Hepatic stellate cell (primary cell): Measurements from ENCODE around the gene FAM227A.
"Not testable (repeated sequence)": the region's sequence is repeated elsewhere in the genome, so short reads cannot be mapped to it uniquely, and the experiment has no call there.

Experiments used
- DNase-seq: peaks from one replicate; pipeline ENCODE4 v3.0.0; 2011; ENCODE audit warnings: low spot score

FAM227A gene

DNA sequence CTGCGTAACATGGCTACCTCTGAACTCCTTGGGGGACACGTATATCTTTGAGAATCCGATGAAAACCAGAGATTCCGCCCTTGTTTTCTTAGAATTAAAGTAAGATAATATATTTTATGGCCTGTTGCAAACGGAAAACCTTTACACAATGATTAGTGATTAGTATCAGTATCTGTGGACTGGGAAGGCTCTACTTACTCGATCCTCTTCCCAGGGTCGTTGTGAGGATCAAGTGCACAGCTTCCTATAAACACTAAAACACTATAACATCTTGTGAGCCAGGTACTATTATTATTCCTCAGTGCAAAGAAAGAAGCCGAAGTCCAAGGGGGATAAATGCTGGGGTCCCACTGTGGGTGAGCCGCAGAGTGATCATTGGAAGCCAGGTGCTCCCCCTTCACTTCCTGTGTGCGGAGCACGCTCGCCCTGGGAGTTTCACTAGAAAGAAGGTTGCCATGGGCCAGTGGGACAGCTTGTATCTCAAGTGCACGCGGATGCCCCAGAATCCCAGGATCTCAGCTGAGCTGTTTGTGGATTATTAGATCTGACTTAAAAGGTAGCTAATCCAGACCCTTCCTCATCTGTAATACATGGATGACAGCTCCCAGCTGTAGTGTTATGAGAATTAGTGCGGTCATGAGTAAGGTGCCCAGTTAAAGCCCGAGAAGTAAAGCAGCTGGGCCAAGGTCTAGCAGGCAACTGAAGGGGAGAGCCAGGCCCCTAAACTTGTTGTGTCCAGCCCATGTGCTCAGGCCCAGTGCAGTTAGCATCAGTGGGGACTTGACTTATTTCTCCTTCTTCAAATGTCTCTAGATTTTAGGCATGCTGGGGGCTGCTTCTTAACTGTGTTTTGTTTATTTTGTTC lies 1.1 kb upstream of the FAM227A start:
- DNase-seq, result no peak

DNA sequence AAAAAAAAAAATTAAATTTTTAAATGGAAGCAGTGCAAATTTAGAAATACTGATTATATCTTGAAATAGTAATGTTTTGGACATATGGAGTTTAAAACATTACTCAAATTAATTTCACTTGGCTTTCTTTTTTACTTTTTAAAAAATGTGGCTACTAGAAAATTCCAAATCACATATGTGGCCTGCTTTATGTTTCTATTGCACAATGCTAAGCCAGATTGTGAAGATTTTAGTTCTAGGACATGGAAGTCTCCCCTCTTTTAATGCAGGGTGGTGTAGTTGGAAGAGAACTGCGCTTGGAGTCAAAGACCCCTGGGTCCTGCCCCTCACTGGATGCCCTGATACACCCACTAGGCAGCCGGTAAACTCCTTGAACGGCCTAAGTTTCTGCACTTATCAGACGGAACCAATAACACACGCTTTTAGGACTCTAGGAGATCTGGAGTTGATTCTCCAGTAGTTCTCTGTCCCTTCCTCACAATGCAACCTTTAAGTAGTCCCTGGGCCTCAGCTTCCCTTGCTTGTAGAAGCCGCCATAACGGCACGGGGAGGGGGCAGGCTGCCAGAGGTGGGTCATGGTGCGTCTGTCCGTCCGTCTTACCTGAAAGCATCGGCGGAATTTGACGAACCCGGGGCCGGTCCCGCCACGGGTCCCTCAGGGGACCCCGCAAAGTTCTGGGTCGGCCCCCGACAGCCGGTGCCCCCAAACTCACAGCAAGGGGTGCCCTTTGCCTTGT lies 505 bp downstream of the FAM227A start:
- no peak for DNase-seq

GRCh38 chr22:38653741-38654140 lies 2.5 kb downstream of the FAM227A start:
- no peak for DNase-seq

- no peak for DNase-seq
These were observed 3.3 kb downstream of the FAM227A start for GRCh38 chr22:38652859-38653258.

DNA sequence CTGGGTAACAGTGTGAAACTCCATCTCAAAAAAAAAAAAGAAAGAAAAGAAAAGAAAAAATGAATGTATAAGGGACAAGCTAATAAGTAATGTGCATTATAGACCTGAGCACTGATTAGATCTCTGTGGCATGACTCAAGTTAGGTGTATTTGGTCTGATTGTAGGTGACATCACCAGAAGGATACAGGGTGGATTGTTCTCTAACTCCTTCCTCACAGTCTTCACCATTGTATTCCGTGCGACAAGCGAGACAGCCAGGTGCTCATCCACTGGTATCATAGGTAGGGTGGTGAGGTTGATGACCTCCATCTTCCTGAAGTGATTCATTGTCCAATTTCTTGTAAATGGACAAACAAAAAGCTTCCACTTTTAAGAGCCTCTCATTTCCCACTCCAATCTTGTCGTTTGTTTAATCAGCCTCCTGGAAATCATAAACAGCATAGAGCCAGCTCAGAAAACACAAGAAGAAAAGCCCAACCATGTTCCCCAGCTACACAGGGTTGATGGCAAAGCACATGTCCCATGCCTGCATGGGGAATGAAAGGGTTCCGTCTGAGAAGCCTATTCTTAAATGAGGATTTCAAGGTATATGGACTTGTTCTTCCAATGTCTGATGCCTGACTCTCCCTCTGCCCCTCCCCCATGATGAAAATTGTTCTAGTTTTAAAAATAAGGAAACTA lies 6.2 kb downstream of the FAM227A start:
- no peak for DNase-seq

- DNase-seq, result no peak
These were observed 10.8 kb downstream of the FAM227A start for GRCh38 chr22:38645430-38645829.

DNA sequence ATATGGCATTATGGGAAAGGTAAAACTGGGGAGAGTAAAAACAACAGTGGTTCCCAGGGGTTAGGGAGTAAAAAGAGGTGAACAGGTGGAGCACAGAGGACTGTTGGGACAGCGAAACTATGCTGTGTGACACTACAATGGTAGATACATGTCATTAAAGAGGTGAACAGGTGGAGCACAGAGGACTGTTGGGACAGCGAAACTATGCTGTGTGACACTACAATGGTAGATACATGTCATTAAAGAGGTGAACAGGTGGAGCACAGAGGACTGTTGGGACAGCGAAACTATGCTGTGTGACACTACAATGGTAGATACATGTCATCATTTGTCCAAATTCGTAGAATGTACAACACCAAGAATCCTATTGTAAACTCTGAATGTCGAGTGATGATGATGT lies 11.9 kb downstream of the FAM227A start:
- not testable (repeated sequence) for DNase-seq

DNA sequence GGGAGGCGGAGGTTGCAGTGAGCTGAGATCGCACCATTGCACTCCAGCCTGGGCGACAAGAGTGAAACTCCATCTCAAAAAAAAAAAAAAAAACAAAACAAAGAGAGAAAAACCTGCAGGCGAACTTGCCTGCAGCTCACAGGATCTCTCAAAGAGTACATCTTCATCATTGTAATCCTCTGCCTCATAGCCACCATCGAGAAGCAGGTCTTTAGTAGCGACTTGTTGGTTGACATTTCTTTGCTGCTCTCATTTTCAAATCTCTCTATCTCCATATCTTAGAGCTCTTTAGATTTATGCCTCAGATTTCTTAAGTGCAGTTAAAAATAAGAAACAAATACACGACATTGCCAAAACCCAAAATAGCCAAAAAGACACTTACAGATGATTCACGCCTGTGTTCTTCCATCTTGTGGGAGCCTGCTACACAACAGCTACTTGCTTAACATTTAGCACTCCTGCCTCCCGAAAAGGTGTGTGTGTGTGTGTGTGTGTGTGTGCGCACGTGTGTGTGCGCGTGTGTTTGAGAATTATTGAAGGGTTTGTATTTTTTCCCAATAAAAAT lies 14.6 kb downstream of the FAM227A start:
- no peak for DNase-seq

- DNase-seq, result no peak
These were observed 17.5 kb downstream of the FAM227A start for GRCh38 chr22:38638728-38639127.

GRCh38 chr22:38638216-38638615 lies 18.0 kb downstream of the FAM227A start:
- DNase-seq, result no peak

GRCh38 chr22:38632528-38632927 lies 23.7 kb downstream of the FAM227A start:
- no peak for DNase-seq

GRCh38 chr22:38631724-38632123 lies 24.5 kb downstream of the FAM227A start:
- DNase-seq, result no peak

- DNase-seq, result no peak
These were observed 27.1 kb downstream of the FAM227A start for GRCh38 chr22:38629108-38629507.

DNA sequence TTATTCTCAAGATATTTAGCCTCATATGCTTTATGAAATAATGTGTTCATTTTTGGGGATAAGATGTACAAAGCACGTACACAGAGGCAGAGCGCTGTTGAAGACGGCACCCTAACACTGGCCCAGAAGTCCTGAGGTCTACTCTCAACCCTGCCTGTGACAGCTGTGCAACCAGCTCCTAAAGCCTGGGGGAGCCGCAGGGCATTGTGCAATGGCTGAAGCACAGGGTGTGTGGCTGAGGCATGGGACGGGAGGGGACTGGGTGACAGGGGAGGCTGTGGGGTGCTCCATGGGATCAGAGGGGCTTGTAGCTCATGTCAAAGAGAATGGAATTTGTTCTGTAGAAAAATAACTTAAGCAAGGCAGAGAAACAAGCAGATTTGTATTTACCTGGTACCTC lies 27.7 kb downstream of the FAM227A start:
- DNase-seq, result no peak

GRCh38 chr22:38623351-38623750 lies 32.8 kb downstream of the FAM227A start:
- DNase-seq, result no peak

DNA sequence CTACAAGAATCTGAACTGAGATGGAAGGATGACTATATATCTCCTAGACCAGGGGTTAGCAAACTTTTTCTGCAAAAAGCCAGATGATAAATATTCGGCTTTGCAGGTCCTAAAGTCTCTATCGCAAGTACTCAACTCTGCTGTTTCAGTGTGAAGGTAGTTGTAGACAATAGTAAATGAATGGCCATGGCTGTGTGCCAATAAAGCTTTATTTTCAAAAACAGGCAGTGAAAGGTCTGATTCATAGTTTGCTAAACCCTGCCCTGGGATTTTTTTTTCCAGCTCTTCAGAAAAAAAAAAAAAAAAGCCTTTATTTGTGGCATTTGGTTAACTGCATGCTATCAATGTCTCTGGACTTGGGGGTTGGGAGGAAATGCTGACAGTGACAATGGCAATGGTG lies 37.5 kb downstream of the FAM227A start:
- no peak for DNase-seq

DNA sequence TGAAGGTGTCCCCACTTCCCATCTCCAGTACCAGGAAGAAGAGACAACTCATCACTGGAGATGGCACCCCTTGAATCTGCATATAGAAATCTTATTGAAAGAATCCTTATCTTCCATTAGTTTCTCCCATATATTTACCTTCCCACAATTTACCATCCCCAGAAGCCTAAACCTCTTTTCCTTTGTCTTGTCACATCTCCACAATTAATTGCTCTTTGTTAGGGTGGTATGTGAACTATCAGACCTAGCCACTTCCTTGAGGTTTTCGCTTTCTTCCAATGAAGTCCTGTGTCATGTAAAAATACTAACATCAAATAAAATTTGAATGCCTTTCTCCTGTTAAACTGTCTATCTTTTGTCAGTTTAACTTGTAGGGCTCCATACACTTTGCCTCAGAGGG lies 37.9 kb downstream of the FAM227A start:
- DNase-seq, result no peak

DNA sequence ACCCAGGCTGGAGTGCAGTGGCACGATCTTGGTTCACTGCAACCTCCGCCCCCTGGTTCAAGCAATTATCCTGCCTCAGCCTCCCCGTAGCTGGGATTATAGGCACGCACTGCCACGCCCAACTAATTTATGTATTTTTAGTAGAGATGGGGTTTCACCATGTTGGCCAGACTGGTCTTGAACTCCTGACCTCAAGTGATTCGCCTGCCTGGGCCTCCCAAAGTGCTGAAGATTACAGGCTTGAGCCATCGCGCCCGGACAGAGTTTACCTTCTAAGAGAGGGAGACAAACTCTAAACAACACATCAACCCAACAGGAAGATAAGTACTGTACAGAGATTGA lies 41.2 kb downstream of the FAM227A start:
- DNase-seq, result not testable (repeated sequence)

DNA sequence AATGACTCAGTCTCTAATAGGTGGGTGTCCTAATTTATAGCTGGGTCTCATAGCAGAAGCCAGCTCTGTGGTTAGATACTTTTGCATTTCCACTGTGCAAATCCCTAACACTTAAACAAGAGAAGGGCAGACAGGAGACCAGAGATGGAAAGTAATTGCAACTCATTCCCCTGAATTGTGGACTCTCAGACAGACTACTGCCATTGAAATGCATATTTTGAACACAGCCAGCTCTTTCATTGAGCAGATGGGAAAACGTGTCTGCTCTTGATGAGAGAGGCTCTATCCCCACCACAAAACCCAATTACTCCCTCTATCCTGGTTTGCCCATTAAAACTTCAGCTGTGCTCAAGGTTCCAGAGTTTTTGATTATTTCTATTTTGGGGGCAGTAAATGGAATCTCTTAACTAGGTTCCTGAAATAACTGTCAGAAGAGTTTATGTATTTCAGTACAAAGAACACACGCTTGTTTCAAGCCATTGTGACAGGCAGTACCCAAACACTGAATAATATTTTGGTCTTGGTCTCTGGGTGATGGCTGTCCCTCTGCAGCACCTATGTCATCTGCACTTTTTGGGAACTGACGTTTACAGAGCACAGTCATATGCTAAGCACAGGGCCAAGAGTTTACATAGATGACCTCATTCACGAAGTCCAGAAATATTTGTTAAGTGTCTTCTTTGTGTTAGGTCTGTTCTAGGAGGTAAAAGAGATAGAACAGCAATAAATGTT lies 41.7 kb downstream of the FAM227A start:
- no peak for DNase-seq

DNA sequence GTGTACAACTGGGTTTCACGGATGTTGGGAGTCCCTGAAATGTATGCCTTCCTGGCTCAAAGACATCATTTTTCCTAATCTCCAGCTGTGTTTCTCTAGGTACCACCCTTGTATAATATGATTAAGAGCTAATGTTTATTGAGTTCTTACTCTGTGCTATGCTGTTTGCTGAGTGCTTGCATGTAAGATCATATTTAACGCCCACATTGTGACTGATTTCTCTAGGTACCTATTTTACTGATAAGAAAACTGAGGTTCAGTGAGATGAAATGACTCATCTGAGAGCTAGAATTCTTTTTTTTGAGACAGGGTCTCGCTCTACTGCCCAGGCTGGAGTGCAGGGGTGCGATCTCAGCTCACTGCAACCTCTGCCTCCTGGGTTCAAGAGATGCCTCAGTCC lies 42.6 kb downstream of the FAM227A start:
- DNase-seq, result no peak

DNA sequence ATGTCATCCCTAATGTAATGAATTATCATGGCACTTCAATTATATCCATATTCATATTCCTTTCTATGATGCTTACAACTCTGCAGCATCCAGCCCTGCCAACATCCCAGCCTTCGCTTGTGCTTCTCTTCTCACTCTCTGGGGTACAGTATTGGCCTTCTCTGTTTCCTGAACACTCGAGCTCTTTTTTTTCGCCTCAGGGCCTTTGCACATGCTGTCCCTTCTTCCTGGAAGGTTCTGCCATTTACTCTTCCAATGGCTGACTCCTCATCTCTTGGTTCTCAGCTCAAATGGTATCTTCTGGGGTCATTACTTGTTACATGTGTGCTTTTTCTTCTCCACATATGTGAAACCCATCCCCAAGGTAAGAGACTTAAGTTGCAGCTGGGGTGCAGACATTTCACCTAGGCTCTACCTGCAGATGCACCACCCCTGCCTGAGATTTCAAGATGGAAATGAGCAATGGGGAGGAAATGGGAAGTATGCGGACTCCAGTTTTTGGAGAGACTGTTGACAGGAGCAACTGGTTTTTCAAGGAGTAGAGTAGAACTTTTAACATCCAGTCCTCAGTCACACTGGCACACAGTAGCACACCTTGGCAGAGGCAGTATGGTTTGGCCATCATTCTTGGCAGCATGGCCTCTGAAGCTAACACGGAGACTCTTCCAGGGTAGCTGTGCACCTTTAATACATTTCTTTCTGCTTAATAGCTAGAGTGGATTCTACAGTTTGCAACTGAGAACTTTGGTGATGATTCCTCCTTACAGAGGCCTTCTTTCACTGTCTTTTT lies 43.8 kb downstream of the FAM227A start:
- DNase-seq, result no peak
